ENCODE results near the gene ATP6V1F.

ATP6V1F gene

DNA sequence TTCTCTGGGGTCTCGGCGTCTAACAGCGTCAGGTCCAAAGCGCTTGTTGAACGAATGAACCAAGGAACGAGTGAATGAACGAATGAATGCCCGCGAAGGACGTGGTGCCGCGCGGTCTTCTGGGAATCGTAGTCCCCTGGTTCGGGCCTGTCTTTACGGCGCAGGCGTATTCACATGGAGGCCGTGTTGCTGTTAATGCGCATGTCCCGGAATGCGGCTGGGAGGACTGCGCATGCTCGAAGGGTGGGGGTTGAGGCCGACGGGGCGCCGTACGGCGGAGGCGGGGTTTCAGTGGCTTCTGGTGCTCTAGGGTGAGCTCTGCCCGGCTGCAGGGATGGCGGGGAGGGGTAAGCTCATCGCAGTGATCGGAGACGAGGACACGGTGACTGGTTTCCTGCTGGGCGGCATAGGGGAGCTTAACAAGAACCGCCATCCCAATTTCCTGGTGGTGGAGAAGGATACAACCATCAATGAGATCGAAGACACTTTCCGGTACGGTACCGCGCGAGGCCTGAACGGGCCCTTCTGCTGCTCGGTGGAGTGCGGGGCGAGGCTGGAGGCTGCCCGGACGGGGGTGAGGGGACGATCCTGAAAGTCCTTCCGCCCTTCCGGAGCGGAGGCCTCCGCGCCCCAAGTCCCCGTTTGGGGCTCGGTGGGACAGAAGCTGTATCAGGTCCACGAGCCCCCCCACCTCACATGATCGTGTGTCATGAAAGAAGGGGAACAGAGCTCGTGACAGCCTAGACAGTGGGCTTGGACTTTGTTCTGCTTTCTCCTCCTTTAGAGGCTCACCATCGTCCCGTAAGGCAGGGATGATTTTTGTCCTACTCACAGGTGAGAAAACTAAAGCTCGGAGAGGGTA is at the start of gene ATP6V1F:
TSS of gene ATP6V1F (plus strand) at position 286 of the 862 bp plus-strand sequence. CDS start at position 335, 49 bp downstream.
- Mint-ChIP-seq H3K4me1 (peaks cover 16% of the 10 kb centered on the region), H3K27me3 (peaks cover 2% of the 10 kb centered on the region), H3K4me3 (peak within 1 kb of the TSS; percentile 90), H3K27ac (peak within 1 kb of the TSS; percentile 94), H3K36me3 (ENCODE audit: low read depth) (peaks cover 10% of the 10 kb centered on the region), H3K9me3 (no peaks in the 10 kb centered on the region)
- DNase-seq (peak; percentile 100), ATAC-seq (peak; percentile 90)

DNA sequence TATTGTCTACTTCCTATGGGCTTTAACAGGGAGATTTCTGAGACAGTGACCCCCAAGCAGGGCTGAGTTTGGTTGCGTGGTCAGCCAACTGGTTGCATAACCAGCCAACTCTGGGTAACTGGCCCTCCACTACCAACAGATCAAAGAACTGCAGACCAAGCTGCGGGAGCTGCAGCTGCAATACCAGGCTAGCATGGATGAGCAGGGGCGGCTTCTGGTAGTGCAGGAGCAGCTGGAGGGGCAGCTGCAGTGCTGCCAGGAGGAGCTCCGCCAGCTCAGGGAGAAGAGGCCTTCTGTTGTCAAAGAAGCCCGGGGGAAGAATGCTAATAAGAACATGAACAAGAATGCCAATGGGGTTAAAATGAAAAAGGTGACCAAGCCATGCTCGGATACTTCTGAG is 48.2 kb upstream of the ATP6V1F start:
- Mint-ChIP-seq H3K27me3 (no peaks in the 10 kb centered on the region), H3K27ac (no peak overlapping the region), H3K4me1 (no peaks in the 10 kb centered on the region), H3K4me3 (no peak overlapping the region), H3K9me3 (no peaks in the 10 kb centered on the region), H3K36me3 (ENCODE audit: low read depth) (no peaks in the 10 kb centered on the region)
- ATAC-seq: no peak
- DNase-seq: no peak

- H3K4me1 Mint-ChIP-seq: peaks cover 7% of the 10 kb centered on the region
- no peaks in the 10 kb centered on the region for H3K27me3 Mint-ChIP-seq
- DNase-seq (no peak), ATAC-seq (no peak)
- no peaks in the 10 kb centered on the region for H3K36me3 Mint-ChIP-seq (ENCODE audit: low read depth)
- no peak overlapping the region for H3K4me3 Mint-ChIP-seq
- H3K9me3 Mint-ChIP-seq: no peaks in the 10 kb centered on the region
- no peak overlapping the region for H3K27ac Mint-ChIP-seq
These were observed 47.2 kb upstream of the ATP6V1F start for GRCh38 chr7:128815289-128815942.

- Mint-ChIP-seq H3K27me3 (no peaks in the 10 kb centered on the region), H3K4me1 (peaks cover 8% of the 10 kb centered on the region), H3K27ac (no peak overlapping the region), H3K9me3 (no peaks in the 10 kb centered on the region), H3K36me3 (ENCODE audit: low read depth) (no peaks in the 10 kb centered on the region), H3K4me3 (no peak overlapping the region)
- DNase-seq (no peak), ATAC-seq (no peak)
These were observed 44.0 kb upstream of the ATP6V1F start for GRCh38 chr7:128818694-128819093.

GRCh38 chr7:128821724-128822123 is 40.9 kb upstream of the ATP6V1F start:
- no peak for DNase-seq
- Mint-ChIP-seq H3K4me3 (no peak overlapping the region), H3K9me3 (no peaks in the 10 kb centered on the region), H3K4me1 (peaks cover 8% of the 10 kb centered on the region), H3K27ac (no peak overlapping the region), H3K27me3 (no peaks in the 10 kb centered on the region), H3K36me3 (ENCODE audit: low read depth) (no peaks in the 10 kb centered on the region)
- ATAC-seq: no peak

DNA sequence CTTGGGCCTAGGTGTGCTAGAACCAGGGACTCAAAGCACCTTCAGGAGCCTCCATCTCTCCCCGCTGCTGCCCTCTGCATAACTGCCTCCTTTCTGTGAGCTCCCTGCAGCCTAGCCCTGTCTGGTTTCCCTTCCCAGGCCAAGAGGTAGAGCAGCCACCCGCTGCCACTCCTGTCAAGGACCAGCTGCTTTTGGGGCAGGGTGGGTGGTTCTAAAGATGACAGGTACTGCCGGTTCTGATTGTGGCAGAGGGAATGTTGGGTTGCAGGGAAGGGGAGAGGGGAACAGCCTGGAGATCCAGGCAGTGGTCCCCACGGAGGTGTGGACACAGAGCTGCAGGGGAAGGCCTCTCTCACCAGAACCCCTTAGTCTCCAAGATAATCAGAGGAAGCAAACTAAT is 36.1 kb upstream of the ATP6V1F start:
- no peaks in the 10 kb centered on the region for H3K36me3 Mint-ChIP-seq (ENCODE audit: low read depth)

GRCh38 chr7:128826916-128827247 is 35.8 kb upstream of the ATP6V1F start:
- Mint-ChIP-seq H3K36me3 (ENCODE audit: low read depth) (no peaks in the 10 kb centered on the region), H3K27ac (no peak overlapping the region), H3K27me3 (peaks cover 37% of the 10 kb centered on the region), H3K4me1 (peaks cover 18% of the 10 kb centered on the region), H3K4me3 (no peak overlapping the region), H3K9me3 (no peaks in the 10 kb centered on the region)
- ATAC-seq (no peak), DNase-seq (no peak)

More for the DNA sequence above, 36.1 kb upstream of the ATP6V1F start:
- DNase-seq (no peak), ATAC-seq (no peak)
- peaks cover 34% of the 10 kb centered on the region for H3K27me3 Mint-ChIP-seq
- H3K27ac Mint-ChIP-seq: no peak overlapping the region
- H3K4me1 Mint-ChIP-seq: peaks cover 15% of the 10 kb centered on the region
- H3K9me3 Mint-ChIP-seq: no peaks in the 10 kb centered on the region
- no peak overlapping the region for H3K4me3 Mint-ChIP-seq

GRCh38 chr7:128827248-128827958 is 35.3 kb upstream of the ATP6V1F start:
- Mint-ChIP-seq H3K36me3 (ENCODE audit: low read depth) (no peaks in the 10 kb centered on the region), H3K27me3 (peaks cover 39% of the 10 kb centered on the region), H3K9me3 (no peaks in the 10 kb centered on the region), H3K4me3 (no peak overlapping the region), H3K4me1 (peaks cover 18% of the 10 kb centered on the region), H3K27ac (no peak overlapping the region)
- ATAC-seq (no peak), DNase-seq (no peak)

DNA sequence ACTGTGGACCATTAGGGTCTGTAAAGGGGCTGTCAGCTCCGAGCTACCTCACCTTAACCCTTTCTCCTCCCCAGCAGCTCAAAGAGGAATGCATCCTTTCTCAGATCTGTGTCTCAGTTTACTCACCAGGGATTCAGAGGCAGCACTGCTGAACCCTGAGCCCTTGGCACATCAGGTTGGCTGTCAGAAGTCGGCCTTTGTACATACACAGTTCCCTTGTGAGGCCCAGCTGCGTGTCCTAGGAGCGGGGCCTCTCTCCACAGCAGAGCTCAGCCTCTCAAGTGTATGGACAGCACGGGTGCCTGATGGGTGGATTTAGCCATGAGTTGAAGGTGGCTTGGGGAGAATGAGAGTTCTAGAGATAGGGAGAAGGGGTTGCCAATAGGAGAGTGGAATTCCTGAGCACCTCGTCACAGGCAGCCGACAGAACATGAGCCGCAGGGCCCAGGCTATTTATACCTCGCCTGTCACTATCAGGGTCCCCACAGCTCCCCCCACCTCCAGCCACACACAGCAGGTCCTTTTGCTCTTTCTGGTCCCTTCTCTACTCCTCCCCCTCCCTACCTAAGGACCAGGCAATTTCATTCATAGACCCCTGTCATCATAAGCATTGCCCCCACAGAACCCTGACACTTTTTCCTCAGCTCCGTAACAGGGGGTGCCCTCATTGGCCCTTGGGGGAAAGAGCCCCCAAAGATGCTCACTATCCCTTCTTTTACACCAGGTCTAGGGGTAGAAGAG is 34.5 kb upstream of the ATP6V1F start:
- no peak overlapping the region for H3K27ac Mint-ChIP-seq
- H3K36me3 Mint-ChIP-seq (ENCODE audit: low read depth): no peaks in the 10 kb centered on the region
- H3K4me3 Mint-ChIP-seq: no peak overlapping the region
- ATAC-seq: no peak
- no peak for DNase-seq
- peaks cover 39% of the 10 kb centered on the region for H3K27me3 Mint-ChIP-seq
- peaks cover 18% of the 10 kb centered on the region for H3K4me1 Mint-ChIP-seq
- no peaks in the 10 kb centered on the region for H3K9me3 Mint-ChIP-seq

- no peak for ATAC-seq
- no peak overlapping the region for H3K27ac Mint-ChIP-seq
- no peaks in the 10 kb centered on the region for H3K9me3 Mint-ChIP-seq
- H3K27me3 Mint-ChIP-seq: peaks cover 39% of the 10 kb centered on the region
- H3K4me3 Mint-ChIP-seq: no peak overlapping the region
- DNase-seq: no peak
- H3K4me1 Mint-ChIP-seq: peaks cover 18% of the 10 kb centered on the region
- H3K36me3 Mint-ChIP-seq (ENCODE audit: low read depth): no peaks in the 10 kb centered on the region
These were observed 33.1 kb upstream of the ATP6V1F start for GRCh38 chr7:128829391-128830166.

DNA sequence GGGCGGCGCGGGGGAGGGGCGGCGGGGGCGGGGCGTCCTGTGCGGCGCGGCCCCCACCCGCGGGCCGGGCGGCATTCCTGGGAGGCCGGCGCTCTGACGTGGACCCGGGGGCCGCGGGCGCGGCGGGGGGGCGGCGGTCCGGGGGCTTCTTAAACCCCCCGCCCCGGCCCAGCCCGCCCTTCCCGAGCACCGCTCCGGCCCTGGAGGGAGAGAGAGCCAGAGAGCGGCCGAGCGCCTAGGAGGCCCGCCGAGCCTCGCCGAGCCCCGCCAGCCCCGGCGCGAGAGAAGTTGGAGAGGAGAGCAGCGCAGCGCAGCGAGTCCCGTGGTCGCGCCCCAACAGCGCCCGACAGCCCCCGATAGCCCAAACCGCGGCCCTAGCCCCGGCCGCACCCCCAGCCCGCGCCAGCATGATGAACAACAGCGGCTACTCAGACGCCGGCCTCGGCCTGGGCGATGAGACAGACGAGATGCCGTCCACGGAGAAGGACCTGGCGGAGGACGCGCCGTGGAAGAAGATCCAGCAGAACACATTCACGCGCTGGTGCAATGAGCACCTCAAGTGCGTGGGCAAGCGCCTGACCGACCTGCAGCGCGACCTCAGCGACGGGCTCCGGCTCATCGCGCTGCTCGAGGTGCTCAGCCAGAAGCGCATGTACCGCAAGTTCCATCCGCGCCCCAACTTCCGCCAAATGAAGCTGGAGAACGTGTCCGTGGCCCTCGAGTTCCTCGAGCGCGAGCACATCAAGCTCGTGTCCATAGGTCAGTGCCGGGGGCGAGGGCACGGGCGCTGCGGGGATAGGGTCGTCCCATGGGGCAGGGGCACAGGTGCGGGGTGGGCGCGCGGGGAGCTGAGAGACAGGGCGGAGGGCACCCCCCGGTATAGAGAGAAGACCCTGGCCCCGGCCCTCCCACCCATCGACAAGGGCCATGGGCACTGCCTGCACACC is 32.2 kb upstream of the ATP6V1F start, which contains the start of gene FLNC:
TSS of gene FLNC (plus strand) at position 176 of the 947 bp plus-strand sequence. CDS start at position 408, 232 bp downstream.
- Mint-ChIP-seq H3K27me3 (peaks cover 39% of the 10 kb centered on the region), H3K27ac (no peak within 1 kb of the TSS)

GRCh38 chr7:128831178-128831993 is 31.3 kb upstream of the ATP6V1F start:
- no peak overlapping the region for H3K4me3 Mint-ChIP-seq

More for the DNA sequence above, 32.2 kb upstream of the ATP6V1F start, which contains the start of gene FLNC:
- Mint-ChIP-seq H3K4me3 (peak within 1 kb of the TSS; percentile 51), H3K4me1 (peaks cover 18% of the 10 kb centered on the region), H3K9me3 (no peaks in the 10 kb centered on the region), H3K36me3 (ENCODE audit: low read depth) (no peaks in the 10 kb centered on the region)
- peak; percentile 30 for DNase-seq
- ATAC-seq: peak; percentile 21

More at GRCh38 chr7:128831178-128831993, 31.3 kb upstream of the ATP6V1F start:
- peaks cover 18% of the 10 kb centered on the region for H3K4me1 Mint-ChIP-seq
- H3K36me3 Mint-ChIP-seq (ENCODE audit: low read depth): no peaks in the 10 kb centered on the region
- ATAC-seq: no peak
- peaks cover 39% of the 10 kb centered on the region for H3K27me3 Mint-ChIP-seq
- H3K9me3 Mint-ChIP-seq: no peaks in the 10 kb centered on the region
- H3K27ac Mint-ChIP-seq: no peak overlapping the region
- no peak for DNase-seq

Measured in activated naive CD8-positive, alpha-beta T cell treated with anti-CD3 and anti-CD28 coated beads, Interleukin-2, amount 50 U/mL, for 24 hours (primary cell).